Left kidney (tissue), 8 donors: ENCODE measurements around the gene TXNRD1. TPM values are rescaled to one million over a fixed set of nuclear protein-coding genes. Genes with fewer than 3 reads are reported as not detected.
A peak's percentile ranks its signal among the peaks of the same experiment; 100 is the strongest.
"Not testable (repeated sequence)": the region's sequence is repeated elsewhere in the genome, so short reads cannot be mapped to it uniquely, and the experiment has no call there.

Source experiments
- DNase-seq: peaks from one replicate; pipeline ENCODE4 v3.0.0-alpha.2; 2013
- long read RNA-seq, 8 donors: transcript quantifications; one replicate each; lab custom pipeline, GENCODE V29; 2026
- polyA plus RNA-seq: library from polyadenylated mRNA; unstranded; fragments of 120-200 nt; gene quantifications from one replicate; pipeline ENCODE4 v1.2.1, GENCODE V29; 2013; ENCODE audit not compliant: insufficient read length

Gene TXNRD1
- 65.8 TPM for polyA plus RNA-seq
- long read RNA-seq, donor 1, partial matches to known transcripts = 6 of 11 reads
- long read RNA-seq, donor 1, other reads (novel, unspliced or antisense) = 0 of 11 reads
- long read RNA-seq, donor 2, transcript TXNRD1-205 (15 exons, 3,930 nt) = major isoform, 5 of 5 reads
- long read RNA-seq, donor 2, partial matches to known transcripts = 0 of 5 reads
- long read RNA-seq, donor 2, other reads (novel, unspliced or antisense) = 0 of 5 reads
- long read RNA-seq, donor 3, transcript TXNRD1-205 (15 exons, 3,930 nt) = major isoform, 5 of 8 reads
- long read RNA-seq, donor 3, partial matches to known transcripts = 0 of 8 reads
- long read RNA-seq, donor 3, other reads (novel, unspliced or antisense) = 0 of 8 reads
- long read RNA-seq, donor 4, partial matches to known transcripts = 0 of 1 reads
- long read RNA-seq, donor 4, other reads (novel, unspliced or antisense) = 0 of 1 reads
- long read RNA-seq, donor 5, transcript TXNRD1-205 (15 exons, 3,930 nt) = major isoform, 9 of 9 reads
- long read RNA-seq, donor 5, partial matches to known transcripts = 0 of 9 reads
- long read RNA-seq, donor 5, other reads (novel, unspliced or antisense) = 0 of 9 reads
- long read RNA-seq, donor 6, transcript TXNRD1-205 (15 exons, 3,930 nt) = major isoform, 8 of 9 reads
- long read RNA-seq, donor 6, partial matches to known transcripts = 0 of 9 reads
- long read RNA-seq, donor 6, other reads (novel, unspliced or antisense) = 0 of 9 reads
- long read RNA-seq, donor 7, transcript TXNRD1-205 (15 exons, 3,930 nt) = major isoform, 9 of 12 reads
- long read RNA-seq, donor 7, partial matches to known transcripts = 0 of 12 reads
- long read RNA-seq, donor 7, other reads (novel, unspliced or antisense) = 0 of 12 reads
- long read RNA-seq, donor 8, transcript TXNRD1-205 (15 exons, 3,930 nt) = major isoform, 5 of 6 reads
- long read RNA-seq, donor 8, partial matches to known transcripts = 0 of 6 reads
- long read RNA-seq, donor 8, other reads (novel, unspliced or antisense) = 0 of 6 reads

DNA sequence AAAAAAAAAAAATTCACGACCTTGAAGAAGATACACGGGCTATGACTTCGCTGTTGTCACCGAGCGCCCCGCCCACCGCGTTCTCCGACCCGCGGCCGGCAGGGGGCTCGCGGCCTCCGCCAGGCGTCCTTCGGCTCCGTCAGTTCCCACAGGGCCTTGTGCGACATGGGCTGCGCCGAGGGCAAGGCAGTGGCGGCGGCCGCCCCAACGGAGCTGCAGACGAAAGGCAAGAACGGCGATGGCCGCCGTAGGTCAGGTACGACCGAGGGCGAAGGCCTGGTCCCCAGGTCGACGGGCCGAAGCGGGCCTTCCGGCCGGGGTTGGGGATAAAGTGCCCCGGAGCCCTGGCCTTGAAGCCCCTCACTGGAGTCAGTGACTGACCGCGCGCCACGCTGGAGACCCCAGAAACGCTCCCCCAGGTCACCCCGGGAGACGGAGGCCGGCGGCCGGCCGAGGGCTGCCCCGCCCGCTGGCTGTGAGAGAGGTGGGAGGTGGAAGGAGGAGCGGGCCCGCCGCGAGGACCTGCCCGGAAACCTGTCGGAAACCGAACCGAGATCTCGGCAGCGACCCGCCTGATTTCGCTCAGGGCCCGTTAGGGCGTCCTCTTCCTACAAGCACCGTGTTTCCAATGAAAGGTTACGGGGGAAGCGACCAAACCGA, at the start of gene TXNRD1:
Gene TXNRD1 (plus strand): TSS at position 142 of the 660 bp plus-strand sequence. CDS start 24 bp downstream, at position 166.
- DNase-seq = peak; percentile 72

DNA sequence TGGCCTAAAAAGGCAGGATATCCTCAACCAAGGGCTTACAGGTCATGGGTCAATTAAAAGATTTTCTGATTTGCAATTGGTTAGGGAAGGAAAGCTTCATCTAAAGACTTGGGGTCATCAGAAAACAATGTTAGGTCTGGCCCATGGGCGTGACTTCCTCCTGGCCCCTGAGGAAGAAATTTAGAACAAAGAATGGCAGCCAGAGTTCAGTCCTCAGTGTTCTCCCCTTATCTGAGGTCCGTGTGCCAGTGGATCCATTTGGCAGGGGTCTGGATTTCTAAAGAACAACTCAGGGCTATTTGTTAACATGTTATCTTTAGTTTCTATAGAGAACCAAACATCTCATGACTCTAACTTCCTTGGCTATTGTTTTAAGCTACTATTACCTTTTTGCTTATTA, 49.8 kb upstream of the TXNRD1 start:
- DNase-seq = no peak

- no peak for DNase-seq
Measured at GRCh38 chr12:104166465-104166864, 49.1 kb upstream of the TXNRD1 start.

- no peak for DNase-seq
Measured at GRCh38 chr12:104167519-104168458, 47.8 kb upstream of the TXNRD1 start.

- no peak for DNase-seq
Measured at GRCh38 chr12:104168596-104168995, 47.0 kb upstream of the TXNRD1 start.

DNA sequence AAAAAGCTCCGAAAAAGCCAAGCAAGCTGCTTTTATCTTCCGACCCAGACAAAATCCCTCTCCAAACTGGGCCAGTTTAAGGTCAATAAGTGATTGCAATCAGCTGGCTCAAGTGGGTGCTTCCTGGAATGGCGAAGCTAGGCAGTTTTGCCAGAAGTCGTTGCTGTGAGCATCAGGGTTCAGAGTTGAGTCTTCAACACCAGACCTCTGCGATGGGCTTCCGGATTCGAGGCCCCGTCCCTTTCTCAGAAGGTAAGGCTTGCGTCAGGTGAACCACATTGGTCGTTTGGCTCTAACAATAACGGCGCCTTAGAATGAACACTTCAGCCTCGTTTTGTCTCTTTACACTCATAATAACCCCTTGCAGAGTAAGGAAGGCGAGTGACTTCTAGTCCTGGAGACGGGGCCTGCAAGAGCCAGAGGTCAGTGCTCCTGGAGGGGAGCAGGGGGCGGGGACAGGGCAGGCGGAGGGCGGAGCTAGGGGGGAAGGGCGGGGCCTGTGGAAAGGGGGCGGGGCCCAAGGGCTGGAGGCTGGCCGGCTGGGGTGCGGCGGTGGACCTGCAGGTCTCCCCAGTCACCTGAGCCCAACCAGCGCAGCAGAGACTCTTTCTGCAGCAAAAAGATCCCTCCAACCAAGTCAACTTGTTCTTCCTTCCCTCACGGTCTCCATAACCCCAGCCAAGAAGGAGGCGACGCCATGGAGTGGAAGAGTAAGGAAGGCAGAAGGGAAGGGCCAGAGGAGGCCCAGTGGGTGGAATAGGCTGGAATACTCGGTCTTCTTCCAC, 43.6 kb upstream of the TXNRD1 start:
- no peak for DNase-seq

DNA sequence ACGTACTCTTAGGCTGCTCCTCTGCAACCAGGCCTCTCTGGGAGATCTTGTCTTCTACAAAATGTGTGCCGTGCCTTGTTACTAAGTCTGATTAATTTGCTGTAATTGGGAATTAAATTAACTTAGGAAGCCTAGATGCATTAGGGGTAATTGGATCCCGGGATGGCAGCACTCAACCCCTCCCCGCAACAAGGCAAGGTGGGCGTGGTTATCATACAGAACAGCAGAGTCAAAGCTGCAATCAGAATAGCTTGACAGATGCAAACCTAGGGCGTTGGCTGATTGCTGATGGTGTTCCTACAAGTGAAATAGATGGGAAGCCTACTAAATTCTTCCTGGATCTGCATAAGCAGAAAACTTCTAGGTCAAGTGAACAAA, 43.0 kb upstream of the TXNRD1 start:
- no peak for DNase-seq

- DNase-seq = not testable (repeated sequence)
Measured at GRCh38 chr12:104173804-104174203, 41.8 kb upstream of the TXNRD1 start.

DNA sequence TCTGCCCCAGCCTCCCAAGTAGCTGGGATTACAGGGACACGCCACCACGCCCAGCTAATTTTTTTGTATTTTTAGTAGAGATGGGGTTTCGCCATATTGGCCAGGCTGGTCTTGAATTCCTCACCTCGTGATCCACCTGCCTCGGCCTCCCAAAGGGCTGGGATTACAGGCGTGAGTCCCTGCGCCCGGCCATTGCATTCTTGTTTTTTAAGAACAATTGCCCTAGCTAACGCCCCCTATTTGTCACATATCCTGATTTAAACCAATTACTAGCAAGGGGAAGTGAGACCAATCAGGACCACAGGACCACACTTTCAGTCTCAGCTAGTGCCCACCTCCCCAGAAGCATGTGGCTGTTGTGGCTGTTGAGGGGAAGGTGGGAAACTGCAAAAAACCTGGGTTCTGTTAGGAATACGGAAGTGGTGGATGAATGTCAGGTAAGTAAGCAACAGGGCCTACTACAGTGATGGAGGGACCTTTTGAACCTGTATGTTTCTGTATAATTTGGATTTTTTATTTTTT, 39.8 kb upstream of the TXNRD1 start:
- DNase-seq = no peak

DNA sequence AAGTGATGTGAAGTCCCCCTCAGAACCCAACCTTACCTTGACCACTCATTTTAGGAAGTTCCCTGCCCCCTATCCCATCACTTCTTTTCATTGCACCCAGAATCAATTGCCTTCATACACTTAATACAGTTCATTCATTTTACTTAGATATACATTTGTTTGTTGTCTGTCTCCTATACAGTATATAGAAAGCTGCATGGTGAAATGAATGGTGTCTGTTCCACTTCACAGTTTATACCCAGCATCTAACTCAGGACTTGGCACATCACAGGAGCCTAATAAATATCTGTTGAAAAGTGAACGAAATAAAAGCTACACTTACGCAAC, 38.3 kb upstream of the TXNRD1 start:
- no peak for DNase-seq

DNA sequence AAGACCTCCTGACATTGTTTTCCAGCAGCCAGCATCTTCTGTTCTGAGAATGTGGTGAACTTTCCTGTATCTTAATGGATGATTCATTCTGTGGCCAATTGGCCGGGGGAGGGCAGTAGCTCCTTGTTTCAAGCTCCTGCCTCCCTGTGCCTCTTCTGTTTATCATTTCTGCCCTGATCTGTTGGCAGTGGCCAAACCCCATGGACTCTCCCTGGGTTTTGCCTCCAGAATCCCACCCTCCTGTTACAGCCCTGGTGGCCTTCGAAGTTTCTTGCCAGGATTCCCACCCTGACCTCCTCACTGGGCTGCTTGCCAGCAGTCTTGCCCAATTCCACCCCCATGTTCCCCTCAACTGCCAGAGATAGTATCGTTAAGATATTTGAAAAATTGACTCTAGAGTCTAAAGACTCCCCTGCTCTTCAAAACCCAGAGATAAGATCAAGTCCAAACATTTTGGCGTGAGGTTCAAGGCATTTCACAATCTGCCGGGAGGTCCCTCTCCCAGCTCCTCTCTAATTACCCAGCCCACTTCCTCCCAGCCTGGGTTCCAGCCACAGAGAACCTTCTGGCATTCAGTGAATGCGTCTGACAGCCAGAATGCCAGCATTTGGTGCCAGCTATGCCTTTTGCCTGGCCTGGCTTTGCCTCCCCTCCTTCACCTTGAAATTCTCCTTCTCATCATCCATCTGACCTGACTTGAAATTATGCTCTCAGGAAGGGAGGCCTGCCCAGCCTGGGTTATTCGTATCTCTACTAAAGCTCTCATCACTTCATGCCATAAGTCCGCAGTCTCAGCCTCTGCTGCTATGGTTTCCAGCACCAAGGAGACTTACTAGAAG, 37.7 kb upstream of the TXNRD1 start:
- no peak for DNase-seq

DNA sequence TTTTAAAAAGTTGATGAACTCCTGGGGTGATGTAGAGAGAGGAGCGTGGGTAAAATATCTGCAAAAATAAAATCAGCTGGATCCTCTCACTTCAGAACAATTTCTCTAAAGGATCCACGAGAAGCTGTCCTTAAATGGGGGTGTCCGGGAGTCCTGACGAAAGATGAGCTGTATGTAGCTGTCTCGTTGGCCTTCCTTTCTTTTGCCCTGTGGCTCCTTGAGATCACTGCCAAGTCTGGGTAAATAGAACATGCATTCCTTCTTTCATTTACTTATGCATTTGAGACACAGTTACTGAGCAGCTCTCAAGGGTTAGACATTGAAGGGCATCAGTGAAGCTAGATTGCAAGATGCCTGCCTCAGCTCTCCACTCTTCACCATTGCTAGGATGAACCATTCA, 35.2 kb upstream of the TXNRD1 start:
- no peak for DNase-seq

DNA sequence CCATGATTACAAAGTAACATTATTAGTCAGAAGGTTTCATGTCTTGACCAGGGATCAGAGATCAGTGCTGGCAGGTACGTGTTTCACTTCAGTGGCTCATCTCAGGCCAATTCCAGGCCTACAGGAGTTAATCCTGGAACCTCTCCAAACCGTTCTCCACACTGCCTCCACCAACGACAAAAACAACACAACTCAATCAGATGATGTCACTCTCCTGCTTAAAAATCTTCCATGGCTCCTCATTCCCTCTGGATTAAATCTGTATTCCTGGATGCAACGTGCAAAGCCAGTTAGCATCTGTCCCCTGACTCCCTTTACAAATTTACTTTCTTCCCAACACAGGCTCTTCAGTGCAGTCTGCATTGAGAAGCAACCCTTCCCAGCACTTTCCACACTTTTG, 34.3 kb upstream of the TXNRD1 start:
- no peak for DNase-seq

GRCh38 chr12:104182144-104182543, 33.4 kb upstream of the TXNRD1 start:
- no peak for DNase-seq

DNA sequence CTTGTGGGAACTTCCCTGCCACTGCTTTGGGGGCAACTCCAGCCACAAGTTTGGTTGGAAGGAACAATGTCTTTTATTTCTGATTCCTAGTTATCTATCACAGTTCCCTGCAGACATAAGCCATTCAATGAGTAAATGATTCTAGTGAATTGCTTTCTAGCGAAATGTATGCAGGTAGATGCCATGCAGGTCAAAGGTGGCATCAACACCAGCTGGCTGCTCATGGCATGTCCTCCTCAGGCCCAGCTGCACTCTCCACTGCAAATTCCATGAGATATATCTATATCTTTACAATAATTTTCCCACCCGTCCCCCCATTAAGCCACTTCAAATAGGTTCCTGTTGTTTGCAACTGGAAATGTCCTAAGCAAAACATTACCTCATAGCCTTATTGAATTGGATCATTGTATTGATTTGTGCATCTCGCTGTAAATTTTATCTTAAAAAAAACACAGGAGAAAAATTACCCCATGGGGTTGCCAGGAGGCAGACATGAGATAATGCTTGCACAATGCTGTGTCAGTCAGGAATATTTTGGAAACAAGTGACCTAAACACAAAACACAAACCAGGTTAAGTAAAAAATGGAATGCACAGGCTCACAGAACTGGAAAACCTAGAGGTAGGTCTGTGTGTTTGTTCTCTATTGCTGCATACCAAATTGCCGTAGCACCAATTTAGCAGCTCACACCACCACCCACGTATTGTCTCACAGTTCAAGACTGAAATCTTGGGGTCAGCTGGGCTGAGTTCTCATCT, 32.8 kb upstream of the TXNRD1 start:
- no peak for DNase-seq

DNA sequence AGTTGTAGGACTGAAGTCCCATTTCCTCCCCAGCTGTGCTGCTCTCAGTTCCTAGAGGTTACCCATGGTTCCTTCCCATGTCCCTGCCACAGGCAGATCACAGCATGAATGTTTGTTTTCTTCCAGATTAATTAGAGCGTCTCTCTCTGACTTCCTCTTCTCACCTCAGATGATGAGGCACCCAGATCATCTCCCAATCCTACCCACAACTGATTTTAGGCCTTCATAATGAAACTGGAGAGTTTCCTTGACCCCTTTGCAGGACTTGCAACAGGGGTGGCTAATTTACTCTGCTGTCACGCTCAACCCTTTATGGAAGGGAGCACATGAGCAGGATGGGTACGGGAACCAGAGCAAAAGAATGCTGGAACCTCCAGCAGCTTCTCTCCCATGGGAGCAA, 32.1 kb upstream of the TXNRD1 start:
- DNase-seq = no peak

DNA sequence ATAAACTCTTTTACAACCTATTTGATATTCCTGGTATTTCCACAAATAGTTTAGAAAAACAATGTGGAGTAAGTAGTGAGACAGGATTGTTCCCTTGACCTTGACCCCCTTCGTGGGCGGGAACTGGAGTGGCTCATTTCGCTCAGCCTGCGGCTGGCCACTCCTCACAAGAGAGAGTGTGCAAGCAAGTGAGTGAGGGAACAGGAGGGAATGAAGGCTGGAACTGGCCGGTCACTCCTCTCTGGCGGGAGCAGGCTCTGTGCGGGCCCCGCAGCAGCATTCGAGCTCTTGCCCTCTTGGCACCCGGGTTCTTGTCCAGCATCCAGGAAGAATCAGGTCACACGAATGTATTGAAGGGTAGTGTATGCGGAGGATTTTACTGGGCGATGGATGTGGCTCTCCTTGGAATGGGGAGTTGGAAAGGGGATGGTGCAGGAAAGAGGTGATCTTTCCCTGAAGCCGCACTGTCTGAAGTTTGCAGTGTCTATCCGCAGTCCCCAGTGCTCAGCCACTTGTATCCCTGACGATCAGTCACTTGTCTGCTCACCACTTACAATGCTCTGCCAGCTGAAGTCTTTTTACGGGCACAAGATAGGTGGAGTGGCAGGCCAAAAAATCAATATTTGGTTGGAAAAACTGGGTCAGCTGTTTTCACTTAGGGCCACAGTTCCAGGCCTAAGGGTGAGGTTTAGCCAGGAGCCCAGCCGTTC, 28.0 kb upstream of the TXNRD1 start:
- no peak for DNase-seq

DNA sequence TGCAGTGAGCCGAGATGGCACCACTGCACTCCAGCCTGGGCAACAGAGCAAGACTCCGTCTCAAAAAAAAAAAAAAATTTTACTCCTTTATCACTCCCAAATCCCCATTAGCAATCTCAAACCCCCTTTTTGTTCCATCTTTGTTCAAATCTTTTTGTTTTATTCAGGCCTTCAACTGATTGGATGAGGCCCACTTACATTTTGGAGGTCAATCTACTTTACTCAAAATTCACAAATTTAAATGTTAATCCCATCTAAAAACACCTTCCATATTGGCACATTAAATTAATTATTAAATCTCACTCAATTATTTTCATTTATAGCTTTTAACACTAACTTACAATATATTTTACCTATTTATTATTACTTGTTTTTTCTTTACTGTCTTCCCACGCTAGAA, 27.0 kb upstream of the TXNRD1 start:
- DNase-seq = no peak
